Epithelial cell of prostate (primary cell): ENCODE results near the gene NUP50.
A peak's percentile ranks its signal among the peaks of the same experiment; 100 is the strongest.

Experiments used
- DNase-seq: peaks from one replicate; pipeline ENCODE4 v3.0.0-alpha.2; 2011; ENCODE audit warnings: low read depth, low spot score
- H3K27ac ChIP-seq: fragments of 450-650 bp; 2 replicates; pipeline ENCODE4 v1.5.1; 2017; ENCODE audit warnings: mild to moderate bottlenecking

Gene NUP50

DNA sequence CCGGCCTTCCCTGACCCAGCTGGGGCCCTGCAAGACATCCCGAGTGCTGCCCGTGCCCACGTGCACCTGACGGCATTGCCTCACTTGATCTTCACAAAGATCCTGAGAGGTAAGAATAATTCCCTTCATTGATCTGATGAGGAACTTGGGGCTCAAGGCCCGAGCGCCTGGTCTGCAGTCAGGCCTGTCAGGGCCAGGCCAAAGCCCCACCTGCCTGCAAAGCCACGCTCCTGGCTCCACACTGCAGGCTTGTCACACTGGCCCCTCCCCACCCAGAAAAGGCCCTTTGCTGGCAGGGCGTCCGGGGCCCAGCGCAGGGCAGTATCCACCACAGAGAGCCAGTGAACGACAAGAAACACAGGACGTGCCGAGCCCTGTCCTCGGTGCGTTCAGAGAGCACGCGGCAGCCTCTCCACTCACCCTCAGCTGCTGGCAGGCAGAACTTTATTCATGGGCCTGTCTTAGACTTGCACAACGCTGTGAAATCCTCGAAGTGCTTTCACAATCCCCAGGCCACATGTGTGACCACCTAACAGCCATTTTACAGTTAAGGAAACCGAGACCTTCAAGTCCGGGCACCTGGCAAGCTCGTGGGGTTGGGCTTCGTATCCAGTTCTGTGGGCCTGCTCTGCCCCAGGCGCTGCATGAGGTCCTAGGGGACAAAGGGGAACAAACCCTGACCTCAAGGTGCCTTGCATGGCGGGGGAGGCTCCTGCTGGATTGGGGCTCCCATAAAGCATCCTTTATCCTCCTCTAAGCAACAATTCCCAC, 62.2 kb downstream of the NUP50 start:
- DNase-seq = no peak
- peak overlapping the region; percentile 83 for H3K27ac ChIP-seq

DNA sequence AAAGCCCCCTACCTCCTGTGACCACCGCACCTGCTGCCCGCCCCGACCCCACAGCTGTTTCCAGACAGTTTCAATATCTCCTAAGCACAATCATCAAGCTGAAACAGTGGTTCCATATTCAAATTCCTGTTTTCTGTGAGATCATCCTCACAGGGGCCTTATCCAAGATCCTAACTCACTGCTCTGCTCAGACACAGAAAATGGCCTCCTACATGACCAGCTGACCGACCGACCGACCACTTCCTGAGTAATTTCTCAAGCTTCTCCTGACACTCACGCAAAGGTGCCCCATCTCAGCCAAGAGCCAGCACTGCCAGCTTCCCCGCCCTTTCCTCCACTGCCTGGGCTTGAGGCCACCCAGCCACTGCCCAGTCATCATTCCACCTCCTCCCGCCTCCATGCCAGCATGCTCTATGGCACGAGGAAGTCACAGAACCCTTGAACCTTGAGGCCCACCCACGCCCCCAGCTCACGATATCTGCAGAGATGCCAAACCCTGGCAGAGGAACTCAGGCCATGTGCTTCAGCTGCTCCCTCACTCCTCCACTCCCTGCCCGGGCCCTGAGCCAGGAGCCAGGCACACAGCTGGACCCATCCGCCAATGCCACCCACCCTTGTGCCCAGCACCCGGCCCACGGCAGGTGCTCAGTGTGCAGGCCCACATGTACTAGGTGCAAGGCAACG, 62.9 kb downstream of the NUP50 start:
- DNase-seq = no peak
- H3K27ac ChIP-seq = peak overlapping the region; percentile 83

- no peak overlapping the region for H3K27ac ChIP-seq
- DNase-seq = no peak
Measured at GRCh38 chr22:45227645-45228400, 64.1 kb downstream of the NUP50 start.

DNA sequence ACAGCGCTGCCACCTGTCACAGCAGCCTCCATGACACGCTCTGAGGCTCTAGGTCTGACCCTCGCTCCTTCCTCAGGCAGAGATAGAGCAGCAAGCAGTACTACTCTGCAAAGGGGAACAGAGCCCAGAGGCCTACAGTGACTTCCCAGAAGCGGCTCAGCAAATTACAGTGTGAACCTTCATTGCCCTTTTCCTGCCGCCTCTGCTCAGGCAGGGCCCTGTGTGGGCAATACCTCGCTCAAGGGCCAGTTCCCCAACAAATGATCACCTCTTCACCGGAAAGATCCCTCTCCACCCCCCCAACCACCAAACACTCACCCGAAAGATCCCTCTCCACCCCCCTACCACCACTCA, 64.7 kb downstream of the NUP50 start:
- no peak overlapping the region for H3K27ac ChIP-seq
- no peak for DNase-seq

DNA sequence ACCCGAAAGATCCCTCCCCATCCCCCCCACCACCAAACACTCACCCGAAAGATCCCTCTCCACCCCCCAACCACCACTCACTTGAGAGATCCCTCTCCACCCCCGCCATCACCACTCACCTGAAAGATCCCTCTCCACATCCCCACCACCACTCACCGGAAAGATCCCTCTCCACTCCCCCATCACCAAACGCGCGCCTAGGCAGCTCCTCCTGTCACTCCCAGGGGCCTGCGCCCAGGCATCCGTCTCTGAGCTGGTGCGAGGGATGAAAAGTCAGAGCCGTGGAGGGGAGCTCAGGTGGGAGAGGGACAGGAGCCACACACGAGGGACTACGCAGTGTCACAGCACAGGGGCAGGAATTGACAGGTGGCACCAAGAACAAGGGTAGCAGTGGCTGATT, 65.5 kb downstream of the NUP50 start:
- no peak for DNase-seq
- no peak overlapping the region for H3K27ac ChIP-seq

GRCh38 chr22:45230026-45230721, 66.4 kb downstream of the NUP50 start:
- H3K27ac ChIP-seq = peak overlapping the region; percentile 92

GRCh38 chr22:45231293-45231692, 67.6 kb downstream of the NUP50 start:
- no peak for DNase-seq
- H3K27ac ChIP-seq = peak overlapping the region; percentile 92

More at GRCh38 chr22:45230026-45230721, 66.4 kb downstream of the NUP50 start:
- no peak for DNase-seq

DNA sequence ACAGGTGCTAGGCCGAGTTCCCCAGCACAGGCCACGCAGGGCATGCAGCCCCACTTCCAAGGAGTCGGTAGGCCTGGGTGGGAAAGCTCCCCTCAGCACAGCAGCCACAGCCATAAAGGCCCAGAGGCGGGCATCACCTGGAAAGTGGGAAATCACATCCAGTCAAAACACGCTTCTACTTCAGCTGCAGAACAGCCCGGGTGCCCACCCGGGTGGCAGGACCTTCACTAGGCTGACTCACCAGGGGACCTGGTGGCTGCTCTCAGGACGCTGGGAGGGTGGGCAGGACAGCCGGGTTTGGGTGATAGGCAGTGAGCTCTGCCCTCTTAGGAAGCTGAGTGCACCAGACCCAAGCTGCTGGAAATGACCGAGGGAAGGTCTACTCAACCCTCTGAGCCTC, 69.7 kb downstream of the NUP50 start:
- DNase-seq = no peak
- no peak overlapping the region for H3K27ac ChIP-seq

DNA sequence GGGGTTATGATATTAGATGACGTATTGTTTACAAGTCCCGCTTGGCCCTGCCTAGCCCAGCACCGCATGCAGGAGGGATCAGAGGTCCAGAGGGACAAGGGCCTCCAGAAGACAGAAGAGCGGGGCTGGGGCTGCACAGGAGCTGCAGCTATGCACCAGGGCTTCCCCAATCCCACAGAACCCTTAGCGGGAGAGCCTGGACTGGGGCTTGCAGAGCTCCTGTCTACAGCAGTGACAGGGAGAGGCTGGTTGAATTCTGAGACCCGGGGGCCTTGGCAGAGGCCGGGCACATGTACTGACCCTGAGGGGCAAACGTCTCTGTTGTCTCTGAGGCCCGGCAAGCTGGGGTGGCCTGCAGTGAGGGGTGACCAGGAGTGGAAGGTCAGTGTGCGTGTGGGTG, 70.1 kb downstream of the NUP50 start:
- no peak overlapping the region for H3K27ac ChIP-seq
- DNase-seq = no peak

GRCh38 chr22:45235101-45235777, 71.5 kb downstream of the NUP50 start:
- H3K27ac ChIP-seq = no peak overlapping the region
- no peak for DNase-seq

DNA sequence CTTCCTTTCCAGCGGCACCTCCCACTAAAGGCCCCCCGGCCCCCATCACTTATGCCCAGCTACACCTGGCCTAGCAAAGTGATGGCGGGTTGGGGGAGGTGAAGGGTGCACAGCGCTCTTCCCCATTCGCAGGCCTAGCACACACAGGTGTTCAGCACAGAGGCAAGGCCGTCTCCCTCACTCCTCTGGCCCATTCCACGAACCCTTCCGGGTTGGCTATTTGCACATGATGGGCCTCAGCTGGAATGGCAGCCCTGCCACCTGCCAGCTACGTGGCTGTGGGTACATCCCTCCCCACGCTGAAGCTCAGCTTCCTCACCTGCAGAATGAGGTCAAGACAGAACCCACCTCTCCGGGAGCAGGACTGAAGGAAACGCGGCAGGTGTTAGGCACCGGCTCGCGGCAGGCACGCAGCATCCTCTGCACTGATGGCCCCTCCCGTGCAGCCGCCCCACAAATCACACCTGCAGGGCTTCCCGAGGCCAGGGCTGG, 72.2 kb downstream of the NUP50 start:
- no peak overlapping the region for H3K27ac ChIP-seq
- DNase-seq = no peak

DNA sequence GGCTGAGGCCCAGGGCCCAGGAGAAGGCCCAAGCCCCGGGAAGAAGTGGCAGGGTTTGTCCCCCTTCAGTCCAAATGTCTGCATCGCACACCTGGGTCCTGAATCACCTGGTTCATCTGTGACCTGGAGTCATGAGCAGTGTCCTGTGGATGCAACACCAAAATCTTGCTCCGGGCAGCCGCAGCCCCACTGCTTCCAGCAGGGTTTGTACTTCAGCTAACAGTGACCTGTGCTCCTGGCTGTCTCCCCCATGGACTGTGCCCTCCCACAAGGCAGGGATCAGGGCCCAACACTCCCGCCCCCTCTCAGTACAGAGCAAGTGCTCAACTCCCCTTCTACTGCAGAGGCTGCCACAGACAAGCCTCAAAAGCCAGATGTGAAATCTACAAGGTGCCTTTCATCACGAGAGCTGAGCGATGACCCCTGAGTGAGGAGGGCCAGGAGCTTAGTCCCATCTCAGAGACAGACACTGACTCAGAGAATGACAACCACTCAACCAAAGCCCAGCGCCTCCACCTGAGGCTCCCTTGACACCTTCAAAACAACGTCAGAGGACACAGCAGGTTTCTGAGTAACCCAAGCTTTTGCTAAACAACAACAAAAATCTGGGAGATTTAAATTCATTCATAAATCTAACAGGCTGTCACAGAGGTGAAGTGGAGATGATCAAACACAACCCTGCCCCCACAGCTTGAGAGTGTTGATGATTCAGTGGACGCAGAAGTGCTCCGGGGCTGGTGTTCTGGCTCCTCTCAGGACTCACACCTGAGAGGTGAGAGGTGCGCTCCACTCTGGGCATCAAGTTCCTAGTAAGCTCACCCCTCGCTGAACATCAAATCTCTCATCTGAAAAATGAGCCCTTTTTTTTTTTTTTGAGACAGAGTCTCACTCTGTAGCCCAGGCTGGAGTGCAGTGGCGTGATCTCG, 73.6 kb downstream of the NUP50 start:
- DNase-seq = no peak
- no peak overlapping the region for H3K27ac ChIP-seq
